ENCODE measurements around the gene PRR22. TPM values are rescaled to one million over a fixed set of nuclear protein-coding genes. Genes with fewer than 3 reads are reported as not detected.
"Not testable (repeated sequence)": the region's sequence is repeated elsewhere in the genome, so short reads cannot be mapped to it uniquely, and the experiment has no call there.

Gene PRR22
- total RNA-seq, 4 donors from 2014 or later, result 1.1 to 10.5 (median 1.6) TPM

DNA sequence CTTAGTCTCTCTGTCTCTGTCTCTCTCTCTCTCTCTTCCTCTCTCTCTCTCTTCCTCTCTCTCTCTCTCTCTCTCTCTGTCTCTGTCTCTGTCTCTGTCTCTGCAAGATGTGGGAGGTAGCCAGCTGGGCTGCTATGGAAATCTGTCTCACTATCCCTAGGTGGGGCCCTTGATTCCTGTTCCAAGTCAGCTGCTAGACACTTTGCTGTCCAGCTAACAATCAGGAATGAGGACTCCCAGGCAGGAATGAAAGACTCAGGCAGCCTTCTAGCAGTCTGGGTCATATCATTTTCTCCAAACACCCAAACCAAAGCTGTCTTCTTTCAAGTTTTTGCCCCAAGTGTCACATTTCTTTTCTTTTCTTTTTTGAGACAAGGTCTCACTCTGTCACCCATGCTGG, 40.9 kb downstream of the PRR22 start:
- Histone ChIP-seq H3K27ac (no peak overlapping the region), H3K4me3 (no peak overlapping the region), H3K9me3 (no peaks in the 10 kb centered on the region), H3K27me3 (peaks cover 10% of the 10 kb centered on the region), H3K4me1 (no peaks in the 10 kb centered on the region), H3K36me3 (no peaks in the 10 kb centered on the region)
- in situ Hi-C loops (cut with MboI; ENCODE audit: low pct_ligation_motif_present in 1 of 4, low pct_unique_long_range_greater_than_20kb in 1 of 4, low sequenced_read_pairs in 3 of 4), result no loop called here
- no peak for TF ChIP-seq POLR2A (IDR thresholded peaks at IDR 0.05)
- no peak for TF ChIP-seq EP300 (IDR thresholded peaks at IDR 0.05; ENCODE audit: low read depth)
- TF ChIP-seq POLR2AphosphoS5 (IDR thresholded peaks at IDR 0.05), result no peak
- TF ChIP-seq, protein P1, sequence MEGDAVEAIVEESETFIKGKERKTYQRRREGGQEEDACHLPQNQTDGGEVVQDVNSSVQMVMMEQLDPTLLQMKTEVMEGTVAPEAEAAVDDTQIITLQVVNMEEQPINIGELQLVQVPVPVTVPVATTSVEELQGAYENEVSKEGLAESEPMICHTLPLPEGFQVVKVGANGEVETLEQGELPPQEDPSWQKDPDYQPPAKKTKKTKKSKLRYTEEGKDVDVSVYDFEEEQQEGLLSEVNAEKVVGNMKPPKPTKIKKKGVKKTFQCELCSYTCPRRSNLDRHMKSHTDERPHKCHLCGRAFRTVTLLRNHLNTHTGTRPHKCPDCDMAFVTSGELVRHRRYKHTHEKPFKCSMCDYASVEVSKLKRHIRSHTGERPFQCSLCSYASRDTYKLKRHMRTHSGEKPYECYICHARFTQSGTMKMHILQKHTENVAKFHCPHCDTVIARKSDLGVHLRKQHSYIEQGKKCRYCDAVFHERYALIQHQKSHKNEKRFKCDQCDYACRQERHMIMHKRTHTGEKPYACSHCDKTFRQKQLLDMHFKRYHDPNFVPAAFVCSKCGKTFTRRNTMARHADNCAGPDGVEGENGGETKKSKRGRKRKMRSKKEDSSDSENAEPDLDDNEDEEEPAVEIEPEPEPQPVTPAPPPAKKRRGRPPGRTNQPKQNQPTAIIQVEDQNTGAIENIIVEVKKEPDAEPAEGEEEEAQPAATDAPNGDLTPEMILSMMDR (IDR thresholded peaks at IDR 0.05), result no peak
- intact Hi-C loops (cut with DNase I; ENCODE audit: low total_unique reads), result no loop called here
- no peak for DNase-seq

DNA sequence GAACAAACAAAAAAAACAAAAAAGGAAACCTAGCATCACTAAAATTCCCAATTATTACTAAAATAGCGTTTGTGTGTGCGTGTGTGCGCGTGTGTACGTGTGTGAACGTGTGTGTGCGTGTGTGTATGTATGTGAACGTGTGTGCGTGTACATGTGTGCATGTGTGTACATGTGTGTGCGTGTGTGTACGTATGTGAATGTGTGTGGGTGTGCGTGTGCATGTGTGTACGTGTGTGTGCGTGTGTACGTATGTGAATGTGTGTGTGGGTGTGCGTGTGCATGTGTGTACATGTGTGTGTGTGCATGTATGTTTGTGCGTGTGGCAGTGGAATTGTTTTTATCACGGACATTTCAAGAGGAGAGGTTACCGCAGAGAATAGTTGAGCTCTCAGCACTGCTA, 42.5 kb downstream of the PRR22 start:
- intact Hi-C loops (cut with DNase I; ENCODE audit: low total_unique reads) (no loop called here), in situ Hi-C loops (cut with MboI; ENCODE audit: low pct_ligation_motif_present in 1 of 4, low pct_unique_long_range_greater_than_20kb in 1 of 4, low sequenced_read_pairs in 3 of 4) (no loop called here)
- TF ChIP-seq, protein P1 (IDR thresholded peaks at IDR 0.05), result no peak
- Histone ChIP-seq H3K27ac (no peak overlapping the region), H3K4me3 (no peak overlapping the region), H3K9me3 (no peaks in the 10 kb centered on the region), H3K27me3 (peaks cover 7% of the 10 kb centered on the region), H3K4me1 (no peaks in the 10 kb centered on the region), H3K36me3 (no peaks in the 10 kb centered on the region)
- DNase-seq, result no peak
- WGBS, 2 donors (ENCODE audit: low coverage in 1 of 2), result 86 to 90% methylated on average over 18 to 19 of the region's 19 CpGs

DNA sequence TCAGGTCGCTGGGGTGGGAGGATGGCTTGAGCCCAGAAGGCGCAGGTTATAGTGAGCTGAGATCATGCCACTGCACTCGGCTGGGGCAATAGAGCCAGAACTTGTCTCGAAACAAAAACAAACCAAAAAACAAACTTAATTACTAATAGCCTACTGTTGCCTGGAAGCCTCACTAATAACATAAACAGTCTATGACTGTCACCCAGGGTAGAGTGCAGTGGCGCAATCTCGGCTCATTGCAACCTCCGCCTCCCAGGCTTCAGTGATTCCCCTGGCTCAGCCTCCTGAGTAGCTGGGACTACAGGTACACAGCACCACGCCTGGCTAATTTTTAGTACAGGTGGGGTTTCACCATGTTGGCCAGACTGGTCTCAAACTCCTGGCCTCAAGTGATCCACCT, 46.1 kb downstream of the PRR22 start:
- in situ Hi-C loops (cut with MboI; ENCODE audit: low pct_ligation_motif_present in 1 of 4, low pct_unique_long_range_greater_than_20kb in 1 of 4, low sequenced_read_pairs in 3 of 4), result no loop called here
- intact Hi-C loops (cut with DNase I; ENCODE audit: low total_unique reads), result no loop called here
- DNase-seq, result no peak
- no peaks in the 10 kb centered on the region for H3K4me1 ChIP-seq
- H3K4me3 ChIP-seq, result no peak overlapping the region
- H3K27me3 ChIP-seq, result peaks cover 7% of the 10 kb centered on the region
- H3K9me3 ChIP-seq, result no peaks in the 10 kb centered on the region
- H3K27ac ChIP-seq, result no peak overlapping the region
- H3K36me3 ChIP-seq, result no peaks in the 10 kb centered on the region
- TF ChIP-seq EP300 (IDR thresholded peaks at IDR 0.05; ENCODE audit: low read depth), result no peak
- TF ChIP-seq, protein P1 (IDR thresholded peaks at IDR 0.05), result no peak
- no peak for TF ChIP-seq POLR2A (IDR thresholded peaks at IDR 0.05)
- TF ChIP-seq POLR2AphosphoS5 (IDR thresholded peaks at IDR 0.05), result no peak
- 49 to 74% methylated on average over 4 to 8 of the region's 8 CpGs for WGBS, 2 donors (ENCODE audit: low coverage in 1 of 2)

DNA sequence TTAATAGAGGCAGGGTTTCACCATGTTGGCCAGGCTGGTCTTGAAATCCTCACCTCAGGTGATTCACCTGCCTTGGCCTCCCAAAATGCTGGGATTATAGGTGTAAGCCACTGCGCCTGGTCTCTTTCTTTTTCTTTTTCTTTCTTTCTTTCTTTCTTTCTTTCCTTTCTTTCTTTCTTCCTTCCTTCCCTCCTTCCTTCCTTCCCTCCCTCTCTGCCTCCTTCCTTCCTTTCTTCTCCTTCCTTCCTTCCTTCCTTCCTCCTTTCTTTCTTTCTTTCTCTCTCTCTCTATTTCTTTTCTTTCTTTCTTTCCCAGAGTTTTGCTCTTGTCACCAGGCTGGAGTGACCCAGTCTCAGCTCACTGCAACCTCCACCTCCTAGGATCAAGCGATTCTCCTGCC, 51.4 kb downstream of the PRR22 start:
- WGBS, 2 donors (ENCODE audit: low coverage in 1 of 2), result 79 to 81% methylated on average over 2 of the region's 2 CpGs
- H3K36me3 ChIP-seq; H3K4me1 ChIP-seq; H3K27ac ChIP-seq; H3K9me3 ChIP-seq; H3K27me3 ChIP-seq; H3K4me3 ChIP-seq; intact Hi-C loops (cut with DNase I; ENCODE audit: low total_unique reads); DNase-seq; in situ Hi-C loops (cut with MboI; ENCODE audit: low pct_ligation_motif_present in 1 of 4, low pct_unique_long_range_greater_than_20kb in 1 of 4, low sequenced_read_pairs in 3 of 4): not testable (repeated sequence)

Other genes with a start within 250 kb of the PRR22 start
- 10 to 100 TPM in 3 of 4 donors, not detected in 1; 13.2 to 45.3 (median 22.7) TPM for gene TINCR, start 216.8 kb downstream of the PRR22 start, total RNA-seq
- gene SAFB2, start 162.0 kb downstream of the PRR22 start, total RNA-seq, result 100 to 1,000 TPM in 2 of 4 donors, 10 to 100 TPM in 2; 64.0 to 283 (median 124) TPM
- 100 to 1,000 TPM in 3 of 4 donors, 10 to 100 TPM in 1; 90.5 to 368 (median 185) TPM for gene SAFB, start 161.7 kb downstream of the PRR22 start, total RNA-seq
- gene MICOS13, start 104.2 kb downstream of the PRR22 start, total RNA-seq, result 10 to 100 TPM; 30.3 to 73.5 (median 52.6) TPM
- gene HSD11B1L, start 103.7 kb downstream of the PRR22 start, total RNA-seq, result 10 to 100 TPM; 10.8 to 30.1 (median 16.6) TPM
- 100 to 1,000 TPM in 3 of 4 donors, 10 to 100 TPM in 1; 87.9 to 636 (median 329) TPM for gene RPL36, start 94.5 kb downstream of the PRR22 start, total RNA-seq
- 100 to 1,000 TPM in 1 of 4 donors, 10 to 100 TPM in 3; 28.7 to 164 (median 39.8) TPM for gene LONP1, start 64.6 kb downstream of the PRR22 start, total RNA-seq
- not detected for gene CATSPERD, start 64.1 kb downstream of the PRR22 start, total RNA-seq
- 10 to 100 TPM; 28.3 to 86.6 (median 56.6) TPM for gene DUS3L, start 6.4 kb upstream of the PRR22 start, total RNA-seq
- 1 to 10 TPM in 3 of 4 donors, under 1 TPM in 1; 0.82 to 3.8 (median 1.5) TPM for gene NRTN, start 20.3 kb upstream of the PRR22 start, total RNA-seq
- 100 to 1,000 TPM in 2 of 4 donors, 10 to 100 TPM in 2; 71.9 to 251 (median 115) TPM for gene FUT6, start 55.0 kb upstream of the PRR22 start, total RNA-seq
- 100 to 1,000 TPM; 180 to 222 (median 191) TPM for gene FUT3, start 66.7 kb upstream of the PRR22 start, total RNA-seq
- 1 to 10 TPM in 1 of 4 donors, not detected in 3; 4.8 TPM for gene FUT5, start 85.8 kb upstream of the PRR22 start, total RNA-seq
- gene NDUFA11, start 119.0 kb upstream of the PRR22 start, total RNA-seq, result 100 to 1,000 TPM; 149 to 352 (median 235) TPM
- 10 to 100 TPM in 2 of 4 donors, 1 to 10 TPM in 2; 8.9 to 59.5 (median 18.4) TPM for gene VMAC, start 120.1 kb upstream of the PRR22 start, total RNA-seq
- 10 to 100 TPM; 24.6 to 57.3 (median 38.0) TPM for gene CAPS, start 129.5 kb upstream of the PRR22 start, total RNA-seq
- gene RANBP3, start 193.4 kb upstream of the PRR22 start, total RNA-seq, result 100 to 1,000 TPM in 1 of 4 donors, 10 to 100 TPM in 3; 58.9 to 175 (median 65.0) TPM